Pulmonary artery endothelial cell (primary cell): ENCODE results near the gene CDKN2B. TPM values are rescaled to one million over a fixed set of nuclear protein-coding genes. Genes with fewer than 3 reads are reported as not detected.
"Not testable (repeated sequence)": the region's sequence is repeated elsewhere in the genome, so short reads cannot be mapped to it uniquely, and the experiment has no call there.

Source experiments
- DNase-seq: peaks from one replicate; pipeline ENCODE4 v3.0.0-alpha.2; 2011; ENCODE audit warnings: low read depth, low spot score
- total RNA-seq: library from RNA; depleted of rRNA; stranded (reverse); fragments of >200 nt; gene quantifications from 2 replicates; pipeline ENCODE4 v1.2.3, GENCODE V29; 2014

Gene CDKN2B, protein sequence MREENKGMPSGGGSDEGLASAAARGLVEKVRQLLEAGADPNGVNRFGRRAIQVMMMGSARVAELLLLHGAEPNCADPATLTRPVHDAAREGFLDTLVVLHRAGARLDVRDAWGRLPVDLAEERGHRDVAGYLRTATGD
- 2.3 and 3.5 TPM in 2 replicates for total RNA-seq

- peak; percentile 81 for DNase-seq
Observed at GRCh38 chr9:22008717-22009505, at the start of gene CDKN2B. CDKN2B (minus strand) TSS chr9:22009305; CDS start chr9:22008953, 352 bp downstream.

DNA sequence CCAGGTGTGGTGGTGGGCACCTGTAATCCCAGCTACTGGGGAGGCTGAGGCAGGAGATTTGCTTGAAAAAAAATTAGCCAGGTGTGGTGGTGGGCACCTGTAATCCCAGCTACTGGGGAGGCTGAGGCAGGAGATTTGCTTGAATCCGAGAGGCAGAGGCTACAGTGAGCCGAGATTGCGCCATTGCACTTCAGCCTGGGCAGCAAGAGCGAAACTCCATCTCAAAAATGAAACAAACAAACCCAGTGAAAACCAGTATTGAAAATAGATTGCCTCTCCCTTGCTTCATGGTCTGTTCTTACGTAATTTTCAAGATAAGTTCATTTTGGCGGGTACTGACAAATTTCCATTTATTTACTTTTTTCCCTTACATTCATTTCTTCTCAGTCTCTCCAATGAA, 48.9 kb upstream of the CDKN2B start:
- not testable (repeated sequence) for DNase-seq

GRCh38 chr9:22056402-22056801, 47.3 kb upstream of the CDKN2B start:
- no peak for DNase-seq

GRCh38 chr9:22055090-22055489, 46.0 kb upstream of the CDKN2B start:
- no peak for DNase-seq

DNA sequence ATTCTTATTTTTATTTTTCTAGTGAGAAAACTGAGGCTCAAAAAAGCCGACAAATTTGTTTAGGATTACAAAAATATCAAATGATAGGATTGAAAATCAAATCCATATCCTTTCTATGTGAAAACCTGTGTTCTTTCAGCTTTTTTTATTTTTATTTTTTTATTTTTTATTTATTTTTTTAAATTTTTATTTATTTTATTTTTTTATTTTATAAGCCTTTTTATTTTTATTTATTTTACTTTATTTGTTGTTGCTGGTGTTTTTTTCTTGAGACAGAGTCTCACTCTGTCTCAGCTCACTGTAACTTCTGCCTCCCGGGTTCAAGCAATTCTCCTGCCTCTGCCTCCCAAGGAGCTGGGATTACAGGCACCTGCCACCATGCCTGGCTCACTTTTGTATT, 45.4 kb upstream of the CDKN2B start:
- DNase-seq = no peak

- DNase-seq = no peak
Observed at GRCh38 chr9:22054076-22054475, 45.0 kb upstream of the CDKN2B start.

DNA sequence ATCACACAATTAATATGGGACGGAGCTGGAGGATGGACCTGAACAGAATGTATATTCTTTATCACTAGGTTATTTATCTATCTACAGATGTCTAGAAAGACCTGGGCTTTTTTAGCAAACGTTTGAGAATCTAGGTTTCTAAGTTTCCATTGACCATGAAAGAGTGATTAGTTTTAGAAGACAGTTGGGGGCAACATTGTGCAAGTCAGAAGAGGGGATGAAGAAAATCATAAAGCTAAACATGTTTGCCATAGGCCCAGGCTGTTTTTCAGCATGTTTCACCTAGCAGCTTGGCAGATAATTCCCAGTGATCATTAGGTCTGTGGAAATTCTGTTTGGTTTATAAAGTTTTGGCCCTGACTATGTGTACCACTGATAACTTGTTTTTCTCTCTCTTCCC, 44.1 kb upstream of the CDKN2B start:
- DNase-seq = no peak

DNA sequence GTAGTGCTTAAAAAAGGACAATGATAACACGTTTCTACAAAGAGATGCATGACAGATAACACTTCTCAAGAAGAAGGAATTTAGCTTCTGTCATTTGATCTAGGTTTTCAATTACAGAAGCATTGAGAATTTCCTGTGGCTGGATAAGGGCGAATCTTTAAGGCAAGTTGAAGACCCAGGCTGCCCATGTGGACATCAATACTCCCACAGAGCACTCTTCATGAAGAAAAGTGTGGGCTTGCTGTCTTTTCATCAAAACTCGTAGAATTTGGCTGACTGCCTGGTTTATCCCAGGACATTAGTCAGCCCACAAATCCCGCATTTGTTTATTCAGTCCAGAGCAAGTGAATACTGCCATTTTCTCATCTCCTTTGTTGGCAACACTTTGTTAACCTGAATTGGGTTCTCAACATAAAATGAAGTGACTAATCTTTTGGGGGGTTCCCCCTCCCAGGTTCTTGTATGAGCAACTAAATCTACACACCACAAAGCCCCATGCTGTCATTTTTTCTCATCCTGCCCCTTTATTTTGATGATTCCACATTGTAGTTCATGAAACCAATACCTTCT, 43.4 kb upstream of the CDKN2B start:
- peak; percentile 63 for DNase-seq

GRCh38 chr9:22050924-22051323, 41.8 kb upstream of the CDKN2B start:
- no peak for DNase-seq

- no peak for DNase-seq
Observed at GRCh38 chr9:22049411-22049810, 40.3 kb upstream of the CDKN2B start.

DNA sequence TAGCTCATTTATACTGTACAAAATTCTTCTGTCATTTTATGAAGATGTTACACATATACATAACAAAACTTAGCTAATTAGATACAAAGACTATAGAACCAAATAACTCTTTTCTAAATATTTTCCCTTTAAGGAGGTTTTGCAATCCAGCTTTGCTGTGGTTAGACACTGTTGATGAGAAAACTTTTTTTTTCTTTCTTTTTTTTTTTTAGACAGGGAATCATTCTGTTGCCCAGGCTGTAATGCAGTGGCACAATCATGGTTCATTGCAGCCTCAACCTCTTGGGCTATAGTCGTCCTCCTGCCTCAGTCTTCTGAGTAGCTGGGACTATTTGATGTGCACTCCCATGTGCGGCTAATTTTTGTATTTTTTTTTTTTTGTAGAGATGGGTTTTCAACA, 38.5 kb upstream of the CDKN2B start:
- DNase-seq = no peak

DNA sequence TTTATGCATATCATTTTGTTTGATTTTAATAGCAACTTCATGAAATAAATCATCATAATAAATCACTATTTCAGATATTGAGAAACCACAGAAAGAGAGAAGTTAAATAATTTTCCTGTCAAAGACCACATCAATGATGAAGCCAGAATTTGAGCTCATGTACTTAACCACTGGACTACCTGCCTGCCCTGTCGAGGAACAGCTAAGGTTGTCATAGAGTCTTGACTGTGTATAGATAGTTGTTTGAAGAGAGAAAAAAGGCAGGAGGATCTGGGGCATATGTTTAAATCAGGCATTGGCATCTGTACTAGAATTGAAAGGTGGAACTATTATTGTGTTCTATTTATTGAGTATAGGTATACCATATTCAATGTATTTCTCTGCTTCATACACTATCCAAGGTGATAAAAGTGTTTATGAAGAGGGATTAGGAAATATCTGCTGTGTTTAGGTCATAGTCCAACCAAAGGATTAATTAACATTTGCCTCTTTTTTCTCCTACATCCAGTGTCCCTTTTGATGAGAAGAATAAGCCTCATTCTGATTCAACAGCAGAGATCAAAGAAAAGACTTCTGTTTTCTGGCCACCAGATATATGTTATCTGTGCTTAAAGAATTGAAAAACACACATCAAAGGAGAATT, 37.3 kb upstream of the CDKN2B start:
- DNase-seq = no peak

GRCh38 chr9:22045423-22045822, 36.3 kb upstream of the CDKN2B start:
- no peak for DNase-seq

DNA sequence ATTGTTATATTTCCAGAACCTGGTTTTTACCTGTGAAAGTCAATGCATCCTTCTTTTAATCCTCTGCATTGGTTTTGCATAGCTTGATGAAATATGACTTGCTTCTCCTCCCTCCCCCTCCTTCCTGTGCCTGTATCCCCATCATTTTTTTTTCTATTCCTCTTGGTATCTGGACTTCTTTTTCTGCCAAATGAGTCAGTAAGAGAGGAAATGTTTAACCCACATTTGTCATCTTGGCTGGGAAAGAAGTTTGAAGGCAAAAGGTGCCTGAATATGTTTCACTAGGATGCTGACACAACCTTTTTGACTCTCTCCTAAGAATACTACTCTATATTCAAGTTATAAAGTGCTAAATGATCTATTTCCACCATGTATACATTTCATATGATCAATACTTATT, 35.5 kb upstream of the CDKN2B start:
- peak; percentile 63 for DNase-seq

DNA sequence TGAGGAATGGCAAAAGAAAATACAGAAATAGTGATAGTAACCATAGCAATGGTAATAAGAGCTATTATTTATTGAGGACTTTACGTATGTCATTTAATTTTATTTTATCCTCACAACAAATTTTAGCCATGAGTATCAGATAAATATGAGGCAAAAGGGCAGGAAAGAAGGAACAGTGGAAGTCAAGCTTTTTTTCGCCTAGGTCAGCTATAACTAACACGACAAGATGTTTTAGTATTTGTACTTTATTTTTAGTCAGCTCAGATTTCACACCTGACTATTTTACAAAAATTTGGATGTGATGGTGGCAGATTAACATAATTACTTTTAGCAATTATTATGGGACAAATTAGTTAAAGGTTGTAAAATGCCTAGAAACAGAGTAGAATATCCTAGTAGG, 34.8 kb upstream of the CDKN2B start:
- DNase-seq = no peak

- DNase-seq = no peak
Observed at GRCh38 chr9:22041775-22042174, 32.7 kb upstream of the CDKN2B start.

DNA sequence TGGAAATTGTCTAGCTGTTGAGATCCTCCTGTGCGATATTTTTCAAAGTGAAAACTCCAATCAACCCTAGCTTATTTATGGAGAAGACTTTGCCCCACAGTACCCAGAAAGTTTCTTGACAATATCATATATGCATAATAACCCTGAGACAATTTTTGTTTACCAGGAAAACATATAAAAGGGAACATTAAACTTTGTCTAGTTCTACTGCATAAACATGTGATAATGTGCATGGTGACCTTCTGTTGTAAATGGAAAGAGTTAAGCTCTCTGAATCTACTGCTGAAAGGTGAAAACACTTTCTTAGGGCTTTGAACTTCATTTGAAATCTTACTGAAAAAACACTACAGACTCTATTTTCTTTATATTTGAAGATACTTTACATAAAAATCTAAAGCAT, 32.2 kb upstream of the CDKN2B start:
- DNase-seq = no peak

- no peak for DNase-seq
Observed at GRCh38 chr9:22040760-22041159, 31.7 kb upstream of the CDKN2B start.

DNA sequence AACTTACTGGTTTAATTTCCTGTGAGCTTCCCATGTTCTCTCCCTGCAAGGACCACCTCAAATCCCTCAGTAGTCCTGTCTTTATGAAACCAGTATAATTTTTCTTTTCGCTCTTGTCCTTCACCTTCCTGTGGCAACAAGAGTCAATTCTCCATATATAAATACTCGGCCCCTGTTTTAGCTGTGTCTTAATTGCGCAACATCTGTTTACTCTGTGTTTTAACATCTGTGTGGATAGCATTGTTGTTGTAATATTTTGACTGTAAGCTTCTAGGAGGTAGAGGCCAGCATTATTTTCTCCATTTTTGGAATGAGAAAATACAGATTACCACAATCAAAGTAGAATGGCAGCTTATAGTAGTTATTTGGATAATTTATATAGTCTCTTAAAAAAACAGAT, 30.2 kb upstream of the CDKN2B start:
- no peak for DNase-seq

DNA sequence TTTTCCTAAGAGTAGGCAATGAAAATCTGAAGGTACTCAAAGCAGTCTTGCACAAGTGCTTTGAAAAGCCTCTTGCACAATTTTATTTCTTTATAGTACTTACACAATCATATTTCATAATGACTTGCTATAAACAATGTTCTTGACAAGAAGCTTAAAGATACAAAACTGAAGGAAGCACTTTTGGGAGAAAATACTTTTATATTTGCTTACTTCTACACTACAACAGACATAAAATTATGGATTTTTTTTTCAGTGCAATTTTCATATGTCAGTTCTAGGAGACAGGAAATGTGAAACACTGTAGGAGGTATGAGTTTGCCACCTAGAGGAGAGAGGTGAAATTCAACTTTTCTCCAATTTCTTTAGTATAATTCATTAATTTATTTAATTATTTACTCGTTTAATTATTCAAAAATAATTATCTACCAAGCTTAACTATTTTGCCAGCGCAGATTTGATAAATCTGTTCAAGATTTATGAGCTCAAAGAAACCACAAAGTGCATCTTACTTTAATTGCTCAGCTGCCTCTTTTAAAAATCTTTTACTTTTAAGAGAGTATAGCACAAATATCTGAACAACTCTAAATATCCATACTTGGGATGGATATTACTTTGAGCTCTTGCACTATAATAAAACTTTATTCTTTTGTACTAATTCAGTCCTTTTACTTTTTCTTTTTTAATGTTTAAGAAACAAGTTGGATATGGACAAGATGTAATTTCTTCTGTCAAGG, 29.0 kb upstream of the CDKN2B start:
- DNase-seq = no peak

DNA sequence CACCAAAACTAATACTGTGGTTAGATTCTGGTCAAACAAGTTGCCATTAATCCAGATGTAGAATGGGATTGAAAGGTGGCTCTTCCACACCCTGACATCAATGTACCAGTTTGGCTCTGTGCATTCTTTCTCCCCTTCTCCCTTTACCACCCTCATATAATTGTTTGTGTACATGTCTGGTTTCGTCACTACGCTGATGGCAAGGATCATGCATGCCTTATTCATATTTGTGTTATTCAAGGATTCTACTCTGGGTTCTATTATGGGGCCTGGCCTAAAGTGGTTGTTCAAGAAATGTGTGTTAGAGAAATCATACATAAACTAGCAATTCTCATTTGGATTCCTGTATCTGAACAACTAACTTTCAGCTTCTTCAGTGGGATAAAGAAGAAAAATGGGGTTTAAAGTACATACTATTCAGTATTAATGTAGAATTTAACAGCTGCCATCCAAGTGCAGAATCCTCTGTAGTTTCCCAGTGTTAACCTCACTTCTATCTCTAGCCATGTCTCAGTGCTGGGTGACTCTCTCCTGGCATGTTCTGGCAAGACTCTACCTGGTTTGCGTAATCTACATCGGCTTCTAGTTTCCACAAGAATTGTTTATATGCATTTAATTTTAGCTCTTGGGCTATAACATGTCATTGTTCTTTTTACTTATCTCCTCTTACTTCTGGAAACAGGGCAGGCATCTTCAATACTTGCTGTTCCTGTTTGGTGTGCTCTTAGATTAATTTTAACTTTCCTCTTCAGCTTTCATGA, 27.9 kb upstream of the CDKN2B start:
- no peak for DNase-seq
